Vagina (tissue), 2 donors: ENCODE measurements around the gene ETHE1.

ENCODE experiments used
- POLR2A ChIP-seq, 2 donors: fragments of 450-650 bp; IDR thresholded peaks; one replicate each; pipeline ENCODE4 v1.6.1; 2017; ENCODE audit warnings: antibody characterized with exemption in 2 of 2, mild to moderate bottlenecking in 2 of 2, moderate library complexity in 2 of 2
- TF ChIP-seq, protein P1 (sequence below), 3 experiments: fragments of 450-650 bp in 2 of 3; fragments of 200-600 bp in 1 of 3; sonication (generic) in 1 of 3; IDR thresholded peaks; one replicate each; pipeline ENCODE4 v1.5.1; 2017 to 2019; ENCODE audit warnings: antibody characterized with exemption in 3 of 3, mild to moderate bottlenecking in 2 of 3, moderate library complexity in 2 of 3

DNA sequence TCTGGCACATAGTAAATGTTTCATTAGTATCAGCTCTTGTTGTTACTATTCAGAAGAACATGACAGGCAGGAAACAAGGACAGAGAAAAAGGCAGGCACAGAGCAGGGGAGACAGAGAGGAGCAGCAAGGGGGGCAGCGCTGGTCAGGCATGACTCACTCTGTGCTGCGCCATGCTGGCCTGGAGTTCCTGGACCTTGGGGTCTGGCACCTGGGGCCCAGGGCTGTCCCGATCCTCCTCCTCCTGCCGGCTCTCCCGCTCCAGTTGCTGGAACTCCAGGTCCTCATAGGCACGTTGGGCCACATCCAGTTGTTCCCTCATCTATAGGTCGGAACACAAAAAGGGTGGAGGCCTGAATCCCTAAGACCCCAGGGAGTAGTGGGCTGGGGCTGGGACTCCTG lies 30.0 kb downstream of the ETHE1 start:
- TF ChIP-seq, protein P1, sequence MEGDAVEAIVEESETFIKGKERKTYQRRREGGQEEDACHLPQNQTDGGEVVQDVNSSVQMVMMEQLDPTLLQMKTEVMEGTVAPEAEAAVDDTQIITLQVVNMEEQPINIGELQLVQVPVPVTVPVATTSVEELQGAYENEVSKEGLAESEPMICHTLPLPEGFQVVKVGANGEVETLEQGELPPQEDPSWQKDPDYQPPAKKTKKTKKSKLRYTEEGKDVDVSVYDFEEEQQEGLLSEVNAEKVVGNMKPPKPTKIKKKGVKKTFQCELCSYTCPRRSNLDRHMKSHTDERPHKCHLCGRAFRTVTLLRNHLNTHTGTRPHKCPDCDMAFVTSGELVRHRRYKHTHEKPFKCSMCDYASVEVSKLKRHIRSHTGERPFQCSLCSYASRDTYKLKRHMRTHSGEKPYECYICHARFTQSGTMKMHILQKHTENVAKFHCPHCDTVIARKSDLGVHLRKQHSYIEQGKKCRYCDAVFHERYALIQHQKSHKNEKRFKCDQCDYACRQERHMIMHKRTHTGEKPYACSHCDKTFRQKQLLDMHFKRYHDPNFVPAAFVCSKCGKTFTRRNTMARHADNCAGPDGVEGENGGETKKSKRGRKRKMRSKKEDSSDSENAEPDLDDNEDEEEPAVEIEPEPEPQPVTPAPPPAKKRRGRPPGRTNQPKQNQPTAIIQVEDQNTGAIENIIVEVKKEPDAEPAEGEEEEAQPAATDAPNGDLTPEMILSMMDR (IDR thresholded peaks at IDR 0.05), result no peak
- no peak for TF ChIP-seq POLR2A (IDR thresholded peaks at IDR 0.05)
